ENCODE measurements around the gene CDC14B.
A peak's percentile ranks its signal among the peaks of the same experiment; 100 is the strongest.
"Not testable (repeated sequence)": the region's sequence is repeated elsewhere in the genome, so short reads cannot be mapped to it uniquely, and the experiment has no call there.

Gene CDC14B

DNA sequence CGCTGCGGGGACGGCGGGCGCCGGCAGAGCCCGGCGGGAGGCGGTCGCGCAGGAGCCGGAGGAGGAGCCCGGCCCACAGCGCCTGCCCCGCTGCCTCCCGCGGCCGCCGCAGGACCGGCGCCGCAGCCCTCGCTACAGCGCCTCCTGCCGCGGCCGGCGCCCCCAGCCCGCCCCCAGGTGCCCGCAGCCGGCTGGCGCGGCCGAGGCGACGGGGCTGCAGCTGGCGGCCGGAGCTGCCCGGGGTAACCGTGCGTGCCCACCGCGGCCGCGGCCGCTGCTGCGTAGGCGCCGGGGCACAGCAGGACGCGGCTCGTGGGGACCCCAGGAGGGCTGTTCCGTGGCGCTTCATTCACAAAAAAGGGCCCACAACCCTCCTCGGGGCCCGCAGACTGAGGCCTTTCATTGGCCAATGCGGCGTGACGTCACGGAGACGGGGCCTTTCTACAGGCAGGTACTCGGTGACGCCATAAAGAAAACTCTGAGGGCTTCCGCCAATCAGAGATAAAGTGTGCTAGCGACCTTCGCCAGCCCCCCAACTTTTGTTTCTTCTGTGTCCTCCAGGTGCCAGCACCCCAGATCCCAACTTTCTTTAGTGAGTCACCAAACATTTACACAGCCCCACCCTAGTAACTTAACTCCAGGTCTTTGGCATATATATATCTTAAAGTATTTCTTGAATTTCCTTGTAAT, at the start of gene CDC14B:
CDC14B (minus strand) TSS at position 353 of the 690 bp plus-strand sequence. CDS start 465 bp downstream, outside the sequence.
- peak; percentile 88 for DNase-seq

DNA sequence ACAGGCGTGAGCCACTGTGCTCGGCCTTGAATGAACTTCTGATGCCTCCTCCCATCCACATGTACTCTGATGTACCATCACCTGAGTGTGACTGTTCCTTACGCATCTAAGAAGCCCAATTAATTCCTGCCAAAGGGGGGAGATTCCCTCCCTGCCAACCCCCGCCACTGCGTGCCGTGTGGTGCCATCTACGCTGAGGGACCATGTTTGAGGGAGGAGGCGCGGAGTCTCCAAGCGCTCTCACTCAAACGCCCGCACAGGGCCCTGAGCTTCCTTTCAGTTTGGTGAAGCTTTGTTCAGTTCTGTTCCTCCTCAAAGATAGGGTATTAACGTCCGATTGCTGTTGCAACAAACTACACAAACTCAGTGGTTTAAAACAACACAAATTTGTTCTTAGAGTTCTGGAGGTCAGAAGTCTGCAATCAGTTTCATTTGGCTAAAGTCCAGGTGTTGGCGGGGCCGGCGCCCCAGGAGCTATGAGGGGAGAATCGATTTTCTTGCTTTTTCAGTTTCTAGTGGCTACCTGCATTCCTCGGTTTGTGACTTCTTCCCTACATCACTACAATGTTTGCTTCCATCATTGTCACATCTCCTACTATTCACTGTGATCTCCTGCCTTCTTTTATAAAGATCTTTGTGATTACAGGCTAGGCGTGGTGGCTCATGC, 49.4 kb upstream of the CDC14B start:
- DNase-seq = no peak

- DNase-seq = no peak
These were observed 47.7 kb upstream of the CDC14B start for GRCh38 chr9:96667363-96667728.

GRCh38 chr9:96666653-96667362, 47.2 kb upstream of the CDC14B start:
- DNase-seq = peak; percentile 74

DNA sequence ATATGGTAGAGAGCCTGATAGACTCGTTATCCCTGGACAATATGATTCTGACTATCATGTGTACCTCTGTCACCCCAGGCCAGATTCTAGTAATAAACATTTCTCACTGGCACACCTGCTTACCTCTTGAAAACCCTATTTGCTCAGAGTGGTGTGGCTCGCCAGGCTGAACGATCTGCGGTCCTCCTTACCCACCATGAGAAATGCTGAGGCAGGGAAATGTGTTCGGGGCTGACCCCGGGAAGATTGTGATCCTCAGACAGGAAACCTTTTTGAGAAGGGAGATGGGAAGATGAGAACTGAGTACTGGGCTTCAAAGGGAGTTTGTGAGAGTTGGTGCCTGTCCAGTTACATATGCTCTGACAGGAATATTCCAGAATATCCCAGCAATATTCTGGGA, 46.1 kb upstream of the CDC14B start:
- DNase-seq = no peak

DNA sequence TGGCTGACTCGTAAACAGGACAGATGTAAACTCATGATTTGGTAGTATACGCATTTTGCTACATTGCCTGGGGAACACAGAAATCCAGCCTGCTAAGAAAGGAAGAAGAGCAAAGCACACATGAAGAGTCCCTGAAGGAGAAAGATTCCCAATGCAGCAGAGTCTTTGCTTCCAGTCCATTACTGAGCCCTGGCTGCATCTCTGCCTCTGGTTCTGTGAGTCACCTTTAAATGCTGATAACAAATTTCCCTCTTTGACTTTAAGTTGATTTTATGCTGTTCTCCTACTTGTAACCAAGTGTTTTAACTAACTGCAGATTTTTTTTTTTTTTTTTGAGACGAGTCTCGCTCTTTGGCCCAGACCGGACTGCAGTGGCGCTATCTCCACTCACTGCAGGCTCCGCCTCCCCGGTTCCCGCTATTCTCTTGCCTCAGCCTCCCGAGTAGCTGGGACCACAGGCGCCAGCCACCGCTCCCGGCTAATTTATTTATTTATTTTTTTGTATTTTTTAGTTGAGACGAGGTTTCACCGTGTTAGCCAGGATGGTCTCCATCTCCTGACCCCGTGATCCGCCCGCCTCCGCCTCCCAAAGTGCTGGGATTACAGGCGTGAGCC, 44.0 kb upstream of the CDC14B start:
- DNase-seq = no peak

DNA sequence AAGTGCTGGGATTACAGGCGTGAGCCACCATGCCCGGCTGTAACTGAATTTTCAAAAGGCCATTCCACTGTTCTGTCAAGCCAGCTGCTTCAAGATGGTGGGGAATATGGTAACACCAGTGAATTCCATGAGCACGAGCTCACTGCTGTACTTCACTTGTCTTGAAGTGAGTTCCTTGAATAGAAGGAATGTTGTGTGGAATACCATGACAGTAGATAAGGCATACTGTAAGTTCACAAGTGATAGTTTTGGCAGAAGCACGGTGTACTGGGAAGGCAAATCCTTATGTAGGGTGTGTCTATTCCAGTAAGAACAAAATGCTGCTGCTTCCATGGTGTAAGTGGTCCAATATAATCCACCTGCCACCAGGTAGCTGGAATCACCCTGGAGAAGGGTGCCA, 42.1 kb upstream of the CDC14B start:
- DNase-seq = no peak

DNA sequence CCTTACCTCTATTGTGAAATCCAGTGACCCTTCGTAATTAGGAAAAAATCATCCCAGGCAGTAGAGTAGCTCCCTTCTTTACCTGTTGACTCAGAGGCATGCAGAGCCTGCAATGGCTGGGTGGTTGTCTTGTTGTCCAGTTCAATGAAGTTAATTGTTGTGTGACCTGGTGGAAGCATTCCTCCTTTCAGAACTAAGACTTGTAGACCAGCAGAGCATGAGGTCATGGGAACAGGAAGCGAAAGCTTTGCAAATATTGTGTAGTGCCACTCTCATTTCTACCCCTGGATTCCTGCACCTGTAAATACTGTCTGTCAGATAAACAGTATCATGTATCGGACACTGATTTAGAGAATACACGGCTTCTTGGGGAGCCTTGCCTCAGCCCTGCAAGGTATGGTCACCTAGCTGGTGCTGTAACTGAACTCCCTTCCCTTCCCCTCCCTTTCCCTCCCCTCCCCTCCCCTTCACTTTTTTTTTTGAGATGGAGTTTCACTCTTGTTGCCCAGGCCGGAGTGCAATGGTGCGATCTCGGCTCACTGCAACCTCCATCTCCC, 41.1 kb upstream of the CDC14B start:
- DNase-seq = no peak

DNA sequence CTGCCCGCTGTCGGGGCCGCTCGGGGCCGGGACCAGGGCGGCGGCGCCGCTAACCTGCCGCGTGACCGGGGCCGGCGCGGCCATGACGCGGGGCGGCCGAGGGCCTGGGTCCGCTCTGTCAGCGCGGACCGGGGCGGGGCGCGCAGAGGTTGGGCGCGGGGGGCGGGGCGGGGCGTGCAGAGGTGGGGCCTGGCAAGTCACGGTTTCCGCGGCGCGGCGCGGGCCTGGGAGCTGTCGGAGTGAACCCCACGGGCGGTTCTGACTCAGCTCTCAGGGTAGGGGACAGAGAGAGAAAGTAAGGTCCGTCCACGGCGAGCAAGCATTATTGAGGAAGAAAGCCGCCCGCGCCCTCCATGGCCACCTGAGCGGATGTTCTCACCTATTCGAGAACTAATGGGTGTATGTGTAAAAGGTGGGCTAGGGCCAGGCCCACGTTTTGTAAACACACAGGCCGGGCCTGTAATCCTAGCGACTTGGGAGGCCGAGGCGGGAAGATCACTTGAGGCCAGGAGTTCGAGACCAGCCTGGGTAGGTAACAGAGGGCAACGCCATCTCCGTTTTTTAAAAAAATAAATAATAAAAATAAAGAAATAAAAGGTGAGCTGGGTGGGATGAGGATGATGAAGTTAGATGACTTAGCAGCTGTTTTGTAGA, 35.7 kb upstream of the CDC14B start, which contains the start of gene PRXL2C:
PRXL2C (minus strand) TSS at position 120 of the 654 bp plus-strand sequence; CDS start at position 84, 36 bp downstream.
- DNase-seq = peak; percentile 77

DNA sequence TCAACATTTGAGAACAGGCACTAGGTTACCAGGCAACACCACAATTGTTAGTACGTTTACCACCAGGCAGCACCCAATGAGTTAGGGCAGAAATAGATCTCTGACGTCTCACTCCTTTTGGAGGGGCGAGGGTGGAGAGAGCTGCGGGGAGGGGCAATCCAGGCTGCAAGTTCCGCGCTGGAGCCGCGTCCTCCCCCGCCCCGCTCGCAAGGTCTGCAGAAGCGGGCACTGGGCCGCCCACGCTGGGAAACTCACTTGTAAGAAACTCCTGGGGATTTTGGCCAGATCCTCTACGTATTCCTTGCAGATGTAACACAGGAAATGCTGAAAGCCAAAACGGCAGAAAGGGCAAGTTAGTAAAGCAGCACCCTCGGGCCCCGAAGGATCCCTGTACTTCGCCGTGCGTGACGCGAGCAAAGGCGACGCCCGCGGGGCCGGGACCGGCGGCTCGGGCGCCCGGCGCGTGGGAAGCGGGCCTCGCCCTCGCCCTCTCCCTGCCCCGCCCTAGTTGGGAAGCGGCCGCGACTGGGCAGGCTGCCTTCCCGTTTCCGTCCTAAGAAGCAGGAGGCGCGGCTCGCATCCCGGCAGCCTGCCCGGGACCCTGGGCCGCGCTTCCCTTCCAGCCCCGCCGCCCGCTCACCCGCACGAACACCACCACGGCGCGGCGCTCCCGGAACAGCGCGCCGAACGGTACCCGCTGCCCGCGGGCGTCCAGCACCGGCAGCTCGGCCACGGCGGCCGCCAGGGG, 35.0 kb upstream of the CDC14B start:
- peak; percentile 80 for DNase-seq

DNA sequence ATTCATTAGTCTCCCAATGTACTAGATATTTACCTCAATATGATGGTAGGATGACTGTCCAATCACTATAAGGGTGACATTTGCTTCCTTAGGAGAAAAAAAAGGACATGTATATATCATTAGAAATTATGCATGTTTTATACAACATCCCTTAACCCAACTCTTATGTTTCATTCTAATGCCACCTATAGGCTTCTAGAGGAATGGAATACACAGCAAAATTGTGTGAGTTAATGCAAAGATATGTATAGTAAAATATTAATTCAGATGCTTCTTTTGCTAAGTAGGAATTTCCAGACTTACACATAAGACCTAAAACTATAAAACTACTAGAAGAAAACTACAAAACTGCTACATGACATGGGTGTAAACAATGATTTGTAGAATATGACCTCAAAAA, 32.0 kb upstream of the CDC14B start:
- DNase-seq = peak; percentile 70

DNA sequence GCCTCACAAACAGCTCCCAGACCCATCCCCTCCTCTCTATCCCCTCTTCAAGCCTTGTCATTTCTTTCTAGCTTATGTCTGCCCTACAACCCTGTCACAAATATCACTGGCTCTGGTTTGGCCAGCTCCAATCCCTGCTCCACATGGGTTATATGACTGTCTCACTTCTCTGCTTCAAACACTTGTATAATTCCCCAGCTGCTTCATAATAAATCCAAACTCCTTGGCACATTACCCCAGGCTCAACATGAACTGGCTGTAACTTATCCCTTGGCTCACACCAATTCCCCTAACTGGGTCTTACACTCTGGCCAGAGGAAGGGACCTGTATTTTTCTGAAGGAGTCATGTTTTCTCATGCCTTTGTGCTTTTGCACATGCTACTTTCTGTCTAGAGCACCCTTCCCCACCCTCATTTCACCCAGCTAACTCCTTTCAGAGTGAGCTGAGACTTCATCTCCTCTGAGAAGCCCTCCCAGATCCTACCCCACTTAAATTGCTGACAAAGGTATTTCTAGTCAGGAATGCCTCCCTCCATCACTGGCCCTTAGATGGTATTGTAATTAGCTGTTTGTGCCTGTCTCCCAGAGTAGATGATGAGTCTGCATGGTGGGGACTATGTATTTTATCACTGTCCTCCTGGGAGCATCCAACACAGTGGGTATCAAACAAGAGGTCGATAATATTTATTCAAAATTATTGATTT, 30.1 kb upstream of the CDC14B start:
- no peak for DNase-seq

- DNase-seq = peak; percentile 70
These were observed 26.7 kb upstream of the CDC14B start for GRCh38 chr9:96646081-96646991.

DNA sequence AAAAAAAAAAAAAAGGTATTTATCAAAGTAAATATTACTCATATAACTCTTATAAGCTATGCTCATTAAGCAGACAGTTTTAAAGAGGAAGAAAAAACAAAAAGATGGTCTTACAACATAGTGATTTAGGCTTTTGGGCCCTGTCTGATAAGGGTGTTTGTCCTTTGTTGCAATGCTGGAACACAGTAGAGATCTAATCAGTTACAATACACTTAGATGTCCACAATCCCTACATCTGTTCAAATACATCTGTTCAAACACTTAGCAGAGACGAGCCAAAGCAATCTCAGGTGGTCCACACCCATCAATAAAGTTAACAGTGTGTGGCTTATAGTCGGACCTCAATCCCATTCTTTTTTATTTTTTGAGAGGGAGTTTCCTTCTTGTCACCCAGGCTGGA, 24.5 kb upstream of the CDC14B start:
- peak; percentile 63 for DNase-seq

DNA sequence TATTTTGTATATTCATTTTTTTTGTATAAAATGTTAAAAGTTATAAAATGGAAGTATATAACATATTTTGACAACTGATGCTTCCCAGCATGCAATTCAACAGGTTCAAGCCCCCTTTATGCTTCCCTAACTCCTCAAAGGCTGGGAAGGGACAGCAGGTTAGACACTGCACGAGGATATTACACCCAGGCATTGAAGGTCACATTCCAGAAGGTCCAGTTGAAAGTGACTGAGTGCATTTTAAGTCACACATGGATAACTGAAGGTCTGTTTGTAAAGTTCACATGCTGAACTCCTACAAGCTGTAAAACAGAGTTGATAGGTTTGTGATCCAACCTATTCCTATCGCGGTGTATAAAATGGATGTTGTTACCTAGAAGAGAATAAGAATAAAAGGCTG, 21.9 kb upstream of the CDC14B start:
- no peak for DNase-seq

GRCh38 chr9:96638606-96639364, 19.1 kb upstream of the CDC14B start:
- no peak for DNase-seq

GRCh38 chr9:96636368-96636767, 16.7 kb upstream of the CDC14B start:
- DNase-seq = no peak

GRCh38 chr9:96633579-96633978, 13.9 kb upstream of the CDC14B start:
- DNase-seq = not testable (repeated sequence)

GRCh38 chr9:96626912-96627311, 7.3 kb upstream of the CDC14B start:
- no peak for DNase-seq
